Mesothelial cell of epicardium (in vitro differentiated cells): Measurements from ENCODE around the gene CALM1. TPM values are rescaled to one million over a fixed set of nuclear protein-coding genes. Genes with fewer than 3 reads are reported as not detected.
A peak's percentile ranks its signal among the peaks of the same experiment; 100 is the strongest.

Source experiments
- DNase-seq, 2 experiments: peaks; one replicate each; pipeline ENCODE4 v3.0.0; 2021; ENCODE audit warnings: low spot score in 2 of 2; ENCODE audit not compliant: unreplicated experiment in 2 of 2
- H3K27ac Mint-ChIP-seq: 2 replicates; pipeline ENCODE4 v1.8.0; 2021; ENCODE audit warnings: mixed read lengths
- H3K27me3 Mint-ChIP-seq: 2 replicates; pipeline ENCODE4 v1.8.0; 2021; ENCODE audit warnings: low read depth, mixed read lengths
- H3K36me3 Mint-ChIP-seq: 2 replicates; pipeline ENCODE4 v1.8.0; 2021; ENCODE audit warnings: mixed read lengths
- H3K4me1 Mint-ChIP-seq: 2 replicates; pipeline ENCODE4 v1.8.0; 2021; ENCODE audit warnings: mixed read lengths
- H3K4me3 Mint-ChIP-seq: 2 replicates; pipeline ENCODE4 v1.8.0; 2021; ENCODE audit warnings: mild to moderate bottlenecking, moderate library complexity, mixed read lengths
- H3K9me3 Mint-ChIP-seq: 2 replicates; pipeline ENCODE4 v1.8.0; 2021; ENCODE audit warnings: mixed read lengths
- CTCF ChIP-seq: fragments of 200-600 bp; sonication (generic); IDR thresholded peaks from one replicate; pipeline ENCODE4 v1.5.0; 2021; ENCODE audit warnings: antibody characterized with exemption; ENCODE audit not compliant: unreplicated experiment
- total RNA-seq: library from RNA; stranded (reverse); gene quantifications from 3 replicates; pipeline ENCODE4 v1.2.1, GENCODE V29; 2021

Gene CALM1
- total RNA-seq, 1 donor from 2014 or later, result 134 TPM

GRCh38 chr14:90444077-90444696 is 47.4 kb downstream of the CALM1 start:
- DNase-seq, result no peak
- H3K27ac Mint-ChIP-seq, result peak overlapping the region; percentile 41
- no peak for TF ChIP-seq CTCF
- peaks cover 6% of the 10 kb centered on the region for H3K27me3 Mint-ChIP-seq
- peaks cover 15% of the 10 kb centered on the region for H3K9me3 Mint-ChIP-seq
- H3K4me3 Mint-ChIP-seq, result no peak overlapping the region
- H3K36me3 Mint-ChIP-seq, result no peaks in the 10 kb centered on the region
- peaks cover 10% of the 10 kb centered on the region for H3K4me1 Mint-ChIP-seq

- Mint-ChIP-seq H3K4me1 (peaks cover 10% of the 10 kb centered on the region), H3K36me3 (no peaks in the 10 kb centered on the region), H3K27me3 (peaks cover 9% of the 10 kb centered on the region), H3K9me3 (peaks cover 15% of the 10 kb centered on the region), H3K27ac (no peak overlapping the region), H3K4me3 (no peak overlapping the region)
- DNase-seq, result no peak
- no peak for TF ChIP-seq CTCF
Observed at GRCh38 chr14:90445011-90445410, 48.2 kb downstream of the CALM1 start.

GRCh38 chr14:90446405-90446804 is 49.6 kb downstream of the CALM1 start:
- H3K4me1 Mint-ChIP-seq, result peaks cover 10% of the 10 kb centered on the region

GRCh38 chr14:90447720-90448497 is 51.1 kb downstream of the CALM1 start:
- H3K4me1 Mint-ChIP-seq, result peaks cover 14% of the 10 kb centered on the region

More at GRCh38 chr14:90446405-90446804, 49.6 kb downstream of the CALM1 start:
- H3K4me3 Mint-ChIP-seq, result no peak overlapping the region
- DNase-seq, result no peak
- no peak for TF ChIP-seq CTCF
- H3K36me3 Mint-ChIP-seq, result no peaks in the 10 kb centered on the region
- H3K27me3 Mint-ChIP-seq, result peaks cover 18% of the 10 kb centered on the region
- no peak overlapping the region for H3K27ac Mint-ChIP-seq
- peaks cover 15% of the 10 kb centered on the region for H3K9me3 Mint-ChIP-seq

GRCh38 chr14:90449411-90449810 is 52.6 kb downstream of the CALM1 start:
- DNase-seq, result no peak
- H3K4me3 Mint-ChIP-seq, result no peak overlapping the region
- H3K27ac Mint-ChIP-seq, result no peak overlapping the region
- peaks cover 18% of the 10 kb centered on the region for H3K27me3 Mint-ChIP-seq
- H3K9me3 Mint-ChIP-seq, result peaks cover 15% of the 10 kb centered on the region
- H3K4me1 Mint-ChIP-seq, result peaks cover 19% of the 10 kb centered on the region
- TF ChIP-seq CTCF, result no peak
- no peaks in the 10 kb centered on the region for H3K36me3 Mint-ChIP-seq

More at GRCh38 chr14:90447720-90448497, 51.1 kb downstream of the CALM1 start:
- peaks cover 22% of the 10 kb centered on the region for H3K27me3 Mint-ChIP-seq
- no peak overlapping the region for H3K4me3 Mint-ChIP-seq
- peaks cover 15% of the 10 kb centered on the region for H3K9me3 Mint-ChIP-seq
- DNase-seq, result no peak
- H3K27ac Mint-ChIP-seq, result no peak overlapping the region
- TF ChIP-seq CTCF, result no peak
- no peaks in the 10 kb centered on the region for H3K36me3 Mint-ChIP-seq
